Activated T-cell treated with anti-CD3 and anti-CD28 coated beads for 48 hours (primary cell): ENCODE results near the gene WDR4.
"Not testable (repeated sequence)": the region's sequence is repeated elsewhere in the genome, so short reads cannot be mapped to it uniquely, and the experiment has no call there.

ENCODE experiments used
- DNase-seq: peaks from one replicate; pipeline ENCODE4 v3.0.0-alpha.2; 2020; ENCODE audit warnings: low read depth

The WDR4 gene

GRCh38 chr21:42875811-42876210 is 3.5 kb downstream of the WDR4 start:
- DNase-seq = not testable (repeated sequence)

- no peak for DNase-seq
Observed at GRCh38 chr21:42873096-42873495, 6.2 kb downstream of the WDR4 start.

GRCh38 chr21:42868196-42868595 is 11.1 kb downstream of the WDR4 start:
- DNase-seq = no peak

DNA sequence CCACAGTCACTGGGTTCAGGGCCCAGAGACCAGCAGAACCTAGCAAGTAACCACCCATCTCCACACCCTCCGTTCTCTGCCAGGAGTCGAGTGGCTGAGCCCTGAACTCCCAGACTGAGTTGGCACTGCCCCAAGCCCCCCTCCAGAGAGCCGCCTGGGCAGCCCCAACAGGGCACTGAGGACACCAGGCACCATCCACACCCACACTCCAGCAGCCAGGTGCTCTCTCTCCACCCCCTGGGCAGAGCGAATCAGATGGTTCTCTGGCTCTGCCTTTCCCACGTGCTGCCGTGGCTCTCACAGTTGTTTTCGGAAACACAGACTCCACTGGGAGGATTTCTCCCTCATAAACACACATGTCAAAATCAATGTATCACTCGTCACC is 13.6 kb downstream of the WDR4 start:
- no peak for DNase-seq

- DNase-seq = no peak
Observed at GRCh38 chr21:42864815-42865775, 14.2 kb downstream of the WDR4 start.

DNA sequence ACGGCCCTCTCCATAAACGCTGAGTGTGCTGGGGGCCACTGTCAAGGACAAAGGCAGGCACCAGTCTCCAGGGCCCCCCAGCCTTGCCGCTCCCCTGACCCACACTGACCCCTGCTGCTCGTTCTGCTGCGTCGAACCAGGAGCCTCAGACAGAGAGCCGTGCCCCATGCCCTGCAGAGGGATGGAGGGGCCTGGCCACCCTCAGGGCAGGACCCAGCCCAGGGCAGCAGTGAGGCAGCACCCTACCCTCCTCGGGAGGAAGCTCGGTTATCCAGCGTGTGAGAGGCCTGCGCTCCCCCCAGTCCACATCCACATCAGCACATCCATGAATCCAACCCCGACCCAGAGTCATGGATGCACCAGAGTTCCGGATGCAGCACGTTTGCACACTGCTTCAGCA is 15.1 kb downstream of the WDR4 start:
- no peak for DNase-seq

- no peak for DNase-seq
Observed at GRCh38 chr21:42863504-42863870, 15.9 kb downstream of the WDR4 start.

- DNase-seq = no peak
Observed at GRCh38 chr21:42862774-42863503, 16.4 kb downstream of the WDR4 start.

GRCh38 chr21:42861848-42862400 is 17.4 kb downstream of the WDR4 start:
- no peak for DNase-seq

DNA sequence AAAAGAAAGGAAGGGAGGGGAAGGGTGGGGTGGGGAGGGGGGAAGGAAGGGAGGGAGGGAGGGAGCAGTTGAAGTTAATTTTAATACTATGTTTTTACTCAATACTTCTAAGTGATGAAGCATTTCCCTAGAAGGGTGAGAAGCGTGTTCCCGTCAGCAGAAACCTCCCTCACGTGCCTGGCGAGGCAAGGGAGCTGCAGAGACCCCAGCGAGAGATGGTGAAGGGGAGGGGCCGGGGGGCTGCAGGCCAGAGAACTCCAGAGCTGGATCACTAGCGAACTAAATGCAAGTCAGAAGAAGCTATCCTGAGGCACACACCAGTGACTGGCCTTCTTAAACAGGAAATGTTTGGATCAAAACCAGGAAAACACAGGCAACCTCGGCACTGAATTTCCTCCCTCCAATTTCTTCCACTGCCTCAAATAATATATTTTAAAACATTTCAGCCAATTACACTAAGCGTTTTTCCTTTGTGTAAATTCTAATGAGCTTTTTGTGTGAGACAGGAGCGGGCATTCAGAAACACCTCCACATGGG is 18.0 kb downstream of the WDR4 start:
- DNase-seq = no peak

- no peak for DNase-seq
Observed at GRCh38 chr21:42860345-42860744, 19.0 kb downstream of the WDR4 start.

DNA sequence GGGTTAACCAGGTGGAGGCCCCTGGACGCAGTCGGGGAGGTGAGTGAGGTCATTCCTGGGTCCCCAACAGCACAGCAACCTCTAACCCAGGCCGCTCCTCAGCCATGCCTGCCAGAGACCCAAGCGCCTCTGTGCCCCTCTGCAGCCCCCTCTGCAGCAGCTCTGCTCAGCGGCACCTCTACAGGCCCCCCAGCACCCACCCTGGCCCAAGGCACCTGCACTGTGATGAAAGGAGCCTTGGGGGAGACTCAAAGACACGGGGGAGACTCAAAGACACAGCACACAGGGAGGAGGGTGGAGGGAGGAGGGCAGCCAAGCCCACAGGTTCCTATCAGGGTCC is 19.5 kb downstream of the WDR4 start:
- no peak for DNase-seq

DNA sequence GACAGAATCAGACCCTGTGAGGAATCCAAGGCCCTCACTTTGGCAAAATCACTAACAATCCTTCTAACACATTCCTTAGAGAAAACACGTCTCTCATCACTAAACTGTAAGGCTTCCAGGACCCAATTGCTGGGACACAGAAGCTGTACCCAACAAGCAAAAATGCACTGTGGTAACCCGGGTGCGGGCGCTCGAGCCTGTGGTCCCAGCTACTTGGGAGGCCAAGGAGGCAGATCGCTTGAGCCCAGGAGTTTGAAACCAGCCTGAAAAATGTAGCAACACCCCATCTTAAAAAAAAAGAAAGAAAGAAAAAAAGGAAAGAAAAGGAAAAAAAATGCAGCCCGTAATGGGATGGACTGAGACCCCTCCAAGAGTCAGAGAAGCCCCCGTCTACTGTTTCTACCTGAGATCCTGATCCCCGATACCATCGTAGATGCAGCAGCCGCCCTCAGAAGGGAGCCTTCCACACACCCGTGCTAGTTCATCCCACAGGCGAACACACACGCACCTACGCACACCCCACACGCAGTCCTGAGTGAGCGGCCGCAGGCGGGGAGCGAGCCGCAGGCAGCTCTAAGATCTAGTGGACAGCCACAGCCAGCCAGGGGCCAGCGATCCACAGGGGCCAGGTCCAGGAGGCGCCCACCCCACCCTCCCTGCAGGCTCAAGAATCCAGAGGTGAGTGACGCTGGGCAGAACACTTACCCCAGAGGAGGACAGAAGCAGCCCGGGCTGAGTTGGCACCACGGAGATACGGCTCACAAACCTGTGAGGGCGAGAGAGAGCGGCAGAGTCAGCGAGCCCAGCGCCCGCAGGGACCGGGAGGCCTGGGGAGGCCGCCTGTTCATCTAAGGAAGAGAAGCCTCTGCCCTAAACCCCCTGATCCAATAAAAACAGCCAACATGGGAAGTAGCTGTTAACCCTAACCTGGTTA is 20.1 kb downstream of the WDR4 start:
- no peak for DNase-seq

DNA sequence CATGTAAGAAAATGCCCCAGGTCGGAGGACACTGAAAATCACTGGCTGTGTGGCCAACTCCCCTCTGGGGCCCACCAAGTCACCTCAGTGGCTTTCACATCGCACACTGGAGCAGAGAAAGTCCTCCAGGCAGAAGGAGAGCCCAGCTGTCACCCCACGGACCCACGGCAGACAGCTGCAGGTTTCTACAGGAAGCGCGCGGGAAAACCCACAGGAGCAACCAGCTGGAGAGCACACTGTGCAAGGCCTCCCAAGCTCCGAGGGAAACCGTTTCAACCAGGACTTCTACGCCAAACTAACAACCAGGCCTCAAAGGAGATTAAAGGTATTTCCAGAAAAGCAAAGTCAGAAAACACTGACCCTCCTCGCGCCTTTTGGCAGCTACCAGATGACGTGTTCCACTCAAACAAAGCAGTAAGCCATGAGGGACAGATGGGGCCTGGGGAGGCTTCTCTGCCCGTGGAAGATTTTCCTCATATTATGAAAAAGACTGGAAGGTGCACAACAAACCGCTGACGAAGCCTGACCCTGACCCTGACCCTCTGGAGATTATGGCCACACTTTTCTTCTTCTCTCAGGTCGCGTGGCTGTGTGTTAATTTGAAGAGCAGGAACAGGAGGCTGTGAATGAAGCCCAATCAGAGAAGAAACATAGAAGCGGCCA is 21.0 kb downstream of the WDR4 start:
- no peak for DNase-seq

GRCh38 chr21:42857216-42857615 is 22.1 kb downstream of the WDR4 start:
- DNase-seq = no peak

GRCh38 chr21:42855937-42856335 is 23.4 kb downstream of the WDR4 start:
- DNase-seq = no peak

DNA sequence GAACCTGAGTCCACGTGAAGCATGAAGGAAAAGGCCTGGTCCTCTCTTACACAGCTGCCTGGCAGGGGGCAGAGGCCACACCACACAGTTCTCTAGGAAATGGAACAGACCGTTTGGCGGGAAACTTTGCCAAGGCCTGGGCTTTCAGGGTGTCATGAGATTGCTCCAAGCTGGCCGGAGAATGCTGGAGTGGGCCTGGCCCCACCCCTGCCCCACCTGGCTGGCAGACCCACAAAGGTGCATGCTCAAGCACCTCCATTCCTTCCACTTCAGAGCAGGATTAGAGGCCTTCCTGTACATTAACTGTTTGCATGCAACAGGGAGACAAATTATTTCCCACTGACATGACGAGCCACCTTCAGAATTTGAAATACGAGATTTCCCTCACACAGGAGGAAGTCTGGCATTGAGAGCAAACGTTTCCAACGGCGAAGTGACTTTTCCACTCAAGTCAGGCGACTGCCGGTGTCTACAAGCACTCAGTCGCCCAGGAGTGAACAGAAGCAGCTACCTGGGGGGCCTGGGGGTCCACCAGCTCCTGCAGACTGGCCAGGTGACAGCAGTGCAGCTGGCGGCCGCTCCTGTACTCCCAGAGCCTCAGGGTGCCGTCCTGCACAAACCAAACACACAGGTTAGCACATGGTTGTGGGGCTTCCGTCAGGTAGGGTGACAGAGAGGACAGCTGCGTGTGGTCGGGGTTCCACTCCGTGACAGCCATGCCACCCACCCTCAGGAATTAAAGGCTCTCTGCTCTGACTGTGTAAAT is 24.0 kb downstream of the WDR4 start:
- no peak for DNase-seq

- DNase-seq = no peak
Observed at GRCh38 chr21:42854246-42855010, 24.9 kb downstream of the WDR4 start.

DNA sequence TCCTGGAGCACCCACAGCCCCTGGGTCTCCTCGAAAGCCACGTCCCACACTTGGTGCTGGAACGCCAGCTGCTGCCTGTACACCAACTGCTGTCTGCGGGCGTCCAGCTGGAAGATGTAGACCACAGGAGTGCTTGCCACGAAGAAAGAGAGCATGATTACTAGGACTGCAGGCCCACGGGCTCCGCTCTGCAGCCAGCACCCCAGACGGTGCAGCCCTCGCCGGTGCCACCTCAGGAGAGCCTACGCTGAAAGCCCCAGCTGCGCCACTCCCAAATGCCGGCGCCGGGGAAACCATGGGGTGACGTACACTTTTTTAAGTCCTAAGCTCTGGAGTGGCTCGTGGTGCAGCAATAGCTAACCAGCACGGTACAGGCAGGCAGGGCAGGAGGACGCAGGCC is 25.7 kb downstream of the WDR4 start:
- no peak for DNase-seq
